Measurements from ENCODE around the gene SPAM1. TPM values are rescaled to one million over a fixed set of nuclear protein-coding genes. Genes with fewer than 3 reads are reported as not detected.

Gene SPAM1
- total and polyA plus RNA-seq, 2 donors (not counting 1 experiment from before 2014, with no cell fraction given), result not detected

GRCh38 chr7:124009321-124009720 lies 84.3 kb downstream of the SPAM1 start:
- Histone ChIP-seq H4K20me1 (ENCODE audit: control insufficient read depth, extremely low read depth, insufficient read depth, low read length) (no peaks in the 10 kb centered on the region), H3K9me3 (ENCODE audit: control insufficient read depth, insufficient read depth, low read depth, low read length) (no peaks in the 10 kb centered on the region), H3K9ac (ENCODE audit: insufficient read depth, low read length) (no peak overlapping the region), H3K36me3 (ENCODE audit: control insufficient read depth, insufficient read depth, low read length) (no peaks in the 10 kb centered on the region), H3K4me2 (ENCODE audit: extremely low read depth, insufficient read depth, low read length) (no peak overlapping the region), H3K4me3 (replicated peaks in 1 of 4; ENCODE audit: control extremely low read depth in 1 of 4, insufficient read depth in 1 of 4, low read depth in 3 of 4, low read length in 4 of 4) (no peak overlapping the region), H2AFZ (ENCODE audit: low read length) (no peak overlapping the region), H3K79me2 (ENCODE audit: control insufficient read depth, insufficient read depth, low read length) (no peaks in the 10 kb centered on the region), H3K27ac (ENCODE audit: insufficient read depth, low read length) (no peak overlapping the region), H3K4me1 (ENCODE audit: control insufficient read depth, extremely low read depth, insufficient read depth, low read length) (no peaks in the 10 kb centered on the region), H3K27me3 (ENCODE audit: control insufficient read depth, insufficient read depth, low read length) (no peaks in the 10 kb centered on the region)
- no peak for TF ChIP-seq EZH2 (IDR thresholded peaks at IDR 0.05; ENCODE audit: low read length, missing control alignments)
- TF ChIP-seq CTCF (conservative IDR thresholded peaks at IDR 0.05 in 1 of 2, IDR thresholded peaks at IDR 0.05 in 1 of 2; ENCODE audit: low read depth in 1 of 2, low read length in 2 of 2), result no peak
- DNase-seq (ENCODE audit: low read depth in 2 of 2), result no peak

Other genes with a start within 250 kb of the SPAM1 start
- 12.1 and 15.4 TPM in 2 replicates for gene WASL, start 176.2 kb upstream of the SPAM1 start, total RNA-seq
- 18.0 and 21.0 TPM in 2 replicates for gene WASL, start 176.2 kb upstream of the SPAM1 start, polyA plus RNA-seq
- not detected in 2 replicates for gene HYAL4, start 80.1 kb upstream of the SPAM1 start, total RNA-seq
- not detected in 2 replicates for gene HYAL4, start 80.1 kb upstream of the SPAM1 start, polyA plus RNA-seq
- not detected in 2 replicates for gene TMEM229A, start 107.8 kb downstream of the SPAM1 start, total RNA-seq
- not detected in 2 replicates for gene TMEM229A, start 107.8 kb downstream of the SPAM1 start, polyA plus RNA-seq

Data from fibroblast of lung (primary cell).